WERI-Rb-1 (cell line): ENCODE measurements around the gene SNU13.
"Not testable (repeated sequence)": the region's sequence is repeated elsewhere in the genome, so short reads cannot be mapped to it uniquely, and the experiment has no call there.

Experiments
- DNase-seq: peaks from one replicate; pipeline ENCODE4 v3.0.0-alpha.2; 2020
- H3K27ac ChIP-seq: fragments of 250-450 bp; sonication (Bioruptor Pico); 2 replicates; pipeline ENCODE4 v1.5.1; 2020; ENCODE audit warnings: mild to moderate bottlenecking, moderate library complexity
- H3K27me3 ChIP-seq: fragments of 250-450 bp; sonication (Bioruptor Pico); 2 replicates; pipeline ENCODE4 v1.5.1; 2021; ENCODE audit warnings: mild to moderate bottlenecking, low read depth, moderate library complexity; ENCODE audit not compliant: insufficient read depth, severe bottlenecking
- H3K36me3 ChIP-seq: fragments of 250-450 bp; sonication (Bioruptor Pico); 2 replicates; pipeline ENCODE4 v1.5.1; 2020; ENCODE audit warnings: mild to moderate bottlenecking, moderate library complexity
- H3K4me3 ChIP-seq: 2 replicates; pipeline ENCODE4 v1.5.1; 2011; ENCODE audit warnings: low read depth, mild to moderate bottlenecking, control low read depth, low read length
- H3K9me3 ChIP-seq: fragments of 250-450 bp; sonication (Bioruptor Pico); 2 replicates; pipeline ENCODE4 v1.5.1; 2021; ENCODE audit warnings: mild to moderate bottlenecking, moderate library complexity; ENCODE audit not compliant: severe bottlenecking
- CTCF ChIP-seq: IDR thresholded peaks from 2 replicates; pipeline ENCODE4 v1.5.1; 2011; ENCODE audit warnings: low read depth, mild to moderate bottlenecking, control low read depth, inconsistent platforms, low read length

Gene SNU13

DNA sequence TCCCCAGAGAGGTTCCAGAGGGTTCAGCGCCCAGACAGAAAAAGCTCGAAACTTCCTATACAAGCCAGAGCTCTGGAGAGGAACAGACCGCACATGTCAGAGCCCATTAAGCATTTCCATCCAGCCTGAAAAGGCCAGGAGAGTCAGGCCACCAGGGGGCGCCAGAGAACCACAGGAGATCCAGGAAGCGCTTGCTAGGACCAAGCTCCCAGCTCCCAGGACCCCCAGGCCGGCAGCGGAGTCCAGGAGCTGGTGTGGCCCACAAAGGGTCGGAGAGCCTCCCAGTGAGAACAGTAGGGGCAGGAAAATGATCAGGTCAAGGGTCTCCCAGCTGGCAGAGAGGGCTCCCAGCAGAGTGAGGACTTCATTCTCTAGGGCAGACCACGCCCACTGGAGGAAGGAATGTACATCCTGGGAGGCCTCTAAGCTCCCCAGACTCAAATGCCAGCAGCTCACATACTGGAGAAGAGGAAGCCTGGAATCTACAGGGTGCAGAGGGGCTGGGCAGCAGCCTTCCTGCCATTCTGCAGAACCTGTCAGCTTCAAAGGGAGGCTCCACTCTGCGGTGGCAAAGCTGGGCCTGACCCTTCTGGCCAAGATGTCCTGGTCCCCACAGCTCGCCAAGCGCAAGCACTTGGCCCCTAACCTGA is 8.6 kb upstream of the SNU13 start:
- H3K36me3 ChIP-seq = no peaks in the 10 kb centered on the region
- H3K27ac ChIP-seq = peak overlapping the region; percentile 7; the same call in 1 of the 2 replicates
- H3K9me3 ChIP-seq = no peaks in the 10 kb centered on the region
- H3K4me3 ChIP-seq = peak overlapping the region; percentile 5; the same call in 1 of the 2 replicates
- peak; percentile 92 for DNase-seq
- no peaks in the 10 kb centered on the region for H3K27me3 ChIP-seq
- peak; percentile 87 for TF ChIP-seq CTCF

- Histone ChIP-seq H3K4me3 (no peak overlapping the region), H3K9me3 (no peaks in the 10 kb centered on the region), H3K27ac (peak overlapping the region; percentile 7; the same call in 1 of the 2 replicates), H3K27me3 (no peaks in the 10 kb centered on the region), H3K36me3 (no peaks in the 10 kb centered on the region)
- no peak for TF ChIP-seq CTCF
- DNase-seq = no peak
Observed at GRCh38 chr22:41696703-41697102, 8.0 kb upstream of the SNU13 start.

DNA sequence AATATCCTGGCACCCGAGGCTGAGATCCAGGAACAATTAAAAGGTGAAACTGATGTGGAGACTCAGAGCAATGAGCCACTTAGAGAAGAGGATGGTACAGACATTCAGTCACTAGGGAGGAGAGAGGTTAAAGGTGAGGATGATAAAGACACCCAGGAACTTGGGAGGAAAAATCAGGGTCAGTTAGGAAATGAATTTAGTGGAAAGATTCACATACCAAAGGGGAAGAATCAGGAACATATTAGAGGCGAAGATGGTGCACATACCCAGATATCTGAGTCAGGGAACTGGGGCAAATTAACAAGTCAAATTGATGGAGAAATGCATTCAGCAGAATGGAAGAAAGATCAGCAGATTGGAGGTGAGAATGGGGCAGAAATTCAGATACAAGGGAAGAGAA is 6.5 kb upstream of the SNU13 start:
- no peaks in the 10 kb centered on the region for H3K27me3 ChIP-seq
- no peak for DNase-seq
- TF ChIP-seq CTCF = no peak
- no peaks in the 10 kb centered on the region for H3K9me3 ChIP-seq
- H3K27ac ChIP-seq = no peak overlapping the region
- H3K36me3 ChIP-seq = no peaks in the 10 kb centered on the region
- no peak overlapping the region for H3K4me3 ChIP-seq

- no peak for DNase-seq
- H3K27ac ChIP-seq = no peak overlapping the region
- H3K9me3 ChIP-seq = no peaks in the 10 kb centered on the region
- no peak for TF ChIP-seq CTCF
- no peak overlapping the region for H3K4me3 ChIP-seq
- no peaks in the 10 kb centered on the region for H3K27me3 ChIP-seq
- no peaks in the 10 kb centered on the region for H3K36me3 ChIP-seq
Observed at GRCh38 chr22:41690476-41690875, 1.8 kb upstream of the SNU13 start.

- Histone ChIP-seq H3K4me3 (peak overlapping the region; percentile 97), H3K9me3 (no peaks in the 10 kb centered on the region), H3K27me3 (no peaks in the 10 kb centered on the region), H3K27ac (peak overlapping the region; percentile 84), H3K36me3 (no peaks in the 10 kb centered on the region)
- TF ChIP-seq CTCF = no peak
- no peak for DNase-seq
Observed at GRCh38 chr22:41687901-41688364, 734 bp downstream of the SNU13 start.

- H3K4me3 ChIP-seq, H3K9me3 ChIP-seq, H3K27me3 ChIP-seq, H3K36me3 ChIP-seq, H3K27ac ChIP-seq, DNase-seq: not testable (repeated sequence)
Observed at GRCh38 chr22:41686890-41687289, 1.8 kb downstream of the SNU13 start.
